Esophagus (tissue), 2 donors: ENCODE data around the gene PLBD2. TPM values are rescaled to one million over a fixed set of nuclear protein-coding genes. Genes with fewer than 3 reads are reported as not detected.

Experiments used
- H3K27ac ChIP-seq, 2 donors: one replicate each; pipeline ENCODE4 v1.5.1; 2013; ENCODE audit warnings: low read depth in 2 of 2, mild to moderate bottlenecking in 2 of 2, inconsistent platforms in 1 of 2, low read length in 1 of 2, moderate library complexity in 1 of 2
- H3K27me3 ChIP-seq, 2 donors: one replicate each; pipeline ENCODE4 v1.6.1; 2013; ENCODE audit warnings: low read length in 2 of 2, control low read depth in 1 of 2, mild to moderate bottlenecking in 1 of 2; ENCODE audit not compliant: insufficient read depth in 2 of 2, control insufficient read depth in 1 of 2
- H3K36me3 ChIP-seq, 2 donors: one replicate each; pipeline ENCODE4 v1.6.1; 2013; ENCODE audit warnings: low read length in 1 of 2; ENCODE audit not compliant: control insufficient read depth in 2 of 2, insufficient read depth in 2 of 2
- H3K4me1 ChIP-seq, 2 donors: one replicate each; pipeline ENCODE4 v1.6.1; 2013; ENCODE audit warnings: low read length in 1 of 2; ENCODE audit not compliant: control insufficient read depth in 2 of 2, insufficient read depth in 2 of 2
- H3K4me3 ChIP-seq, 2 donors: one replicate each; pipeline ENCODE4 v1.5.1; 2013; ENCODE audit warnings: low read length in 2 of 2, mild to moderate bottlenecking in 2 of 2, low read depth in 1 of 2, moderate library complexity in 1 of 2
- H3K9me3 ChIP-seq, 2 donors: one replicate each; pipeline ENCODE4 v1.6.1; 2013; ENCODE audit warnings: mild to moderate bottlenecking in 2 of 2, low read depth in 1 of 2, low read length in 1 of 2, moderate library complexity in 1 of 2; ENCODE audit not compliant: control insufficient read depth in 2 of 2, insufficient read depth in 1 of 2
- WGBS, 2 donors: extraction: QIAGEN DNeasy Blood & Tissue Kit; methylation state at CpG; one replicate each; pipeline ENCODE4 v1.1.7; 2013; 5-methylcytosine and 5-hydroxymethylcytosine counted together
- polyA plus RNA-seq, 2 donors: library from polyadenylated mRNA; stranded (reverse); fragments of 200-250 nt; gene quantifications; one replicate each; pipeline ENCODE4 v1.2.3, GENCODE V29; 2013
- donor health status: healthy with polysubstance abuse.
- donor health status: Bipolar disorder and iron deficiency.

PLBD2 gene
- polyA plus RNA-seq, 2 donors, result 6.5 to 7.2 TPM

GRCh38 chr12:113436993-113437728 lies 78.8 kb downstream of the PLBD2 start:
- Histone ChIP-seq H3K9me3 (no peaks in the 10 kb centered on the region), H3K27me3 (no peaks in the 10 kb centered on the region), H3K4me3 (no peak overlapping the region), H3K36me3 (no peaks in the 10 kb centered on the region), H3K4me1 (no peaks in the 10 kb centered on the region), H3K27ac (no peak overlapping the region)
- 78 to 83% methylated on average over 6 of the region's 6 CpGs for WGBS, 2 donors

- WGBS, 2 donors, result 52 to 67% methylated on average over 8 to 9 of the region's 9 CpGs
- Histone ChIP-seq H3K36me3 (no peaks in the 10 kb centered on the region), H3K27ac (no peak overlapping the region), H3K4me1 (no peaks in the 10 kb centered on the region), H3K27me3 (no peaks in the 10 kb centered on the region), H3K9me3 (no peaks in the 10 kb centered on the region), H3K4me3 (no peak overlapping the region)
Observed at GRCh38 chr12:113437729-113438100, 79.3 kb downstream of the PLBD2 start.

- H3K4me1 ChIP-seq, result no peaks in the 10 kb centered on the region
- H3K36me3 ChIP-seq, result no peaks in the 10 kb centered on the region
- no peak overlapping the region for H3K27ac ChIP-seq
- H3K9me3 ChIP-seq, result no peaks in the 10 kb centered on the region
- WGBS, 2 donors, result 71 to 79% methylated on average over 4 of the region's 4 CpGs
- H3K4me3 ChIP-seq, result no peak overlapping the region
- no peaks in the 10 kb centered on the region for H3K27me3 ChIP-seq
Observed at GRCh38 chr12:113438523-113439300, 80.3 kb downstream of the PLBD2 start.

- Histone ChIP-seq H3K27ac (no peak overlapping the region), H3K27me3 (no peaks in the 10 kb centered on the region), H3K36me3 (no peaks in the 10 kb centered on the region), H3K4me3 (no peak overlapping the region), H3K9me3 (no peaks in the 10 kb centered on the region), H3K4me1 (no peaks in the 10 kb centered on the region)
- 38 to 47% methylated on average over 4 of the region's 4 CpGs for whole genome bisulfite sequencing, 2 donors
Observed at GRCh38 chr12:113439301-113439597, 80.9 kb downstream of the PLBD2 start.

- Histone ChIP-seq H3K27ac (no peak overlapping the region), H3K27me3 (no peaks in the 10 kb centered on the region), H3K4me1 (no peaks in the 10 kb centered on the region), H3K36me3 (no peaks in the 10 kb centered on the region), H3K9me3 (no peaks in the 10 kb centered on the region), H3K4me3 (no peak overlapping the region)
- WGBS, 2 donors, result 27 to 28% methylated on average over 8 of the region's 8 CpGs
Observed at GRCh38 chr12:113439606-113440030, 81.2 kb downstream of the PLBD2 start.

GRCh38 chr12:113440336-113440735 lies 81.9 kb downstream of the PLBD2 start:
- no peaks in the 10 kb centered on the region for H3K36me3 ChIP-seq
- no peaks in the 10 kb centered on the region for H3K9me3 ChIP-seq
- WGBS, 2 donors, result 69% methylated on average over 7 of the region's 7 CpGs
- H3K4me3 ChIP-seq, result no peak overlapping the region
- no peak overlapping the region for H3K27ac ChIP-seq
- no peaks in the 10 kb centered on the region for H3K4me1 ChIP-seq
- no peaks in the 10 kb centered on the region for H3K27me3 ChIP-seq

Other genes starting within 250 kb of the PLBD2 start
- 10 to 100 TPM; 43.4 to 52.7 TPM for gene RASAL1, start 222.8 kb upstream of the PLBD2 start, polyA plus RNA-seq
- gene CFAP73, start 208.9 kb upstream of the PLBD2 start, polyA plus RNA-seq, result under 1 TPM; 0.35 to 0.73 TPM
- 10 to 100 TPM; 34.3 to 49.1 TPM for gene DDX54, start 173.1 kb upstream of the PLBD2 start, polyA plus RNA-seq
- gene RITA1, start 172.9 kb upstream of the PLBD2 start, polyA plus RNA-seq, result 10 to 100 TPM in 1 of 2 donors, 1 to 10 TPM in 1; 6.8 to 14.6 TPM
- gene TPCN1, start 137.1 kb upstream of the PLBD2 start, polyA plus RNA-seq, result 10 to 100 TPM; 30.9 to 57.6 TPM
- 10 to 100 TPM; 17.2 to 19.3 TPM for gene SLC8B1, start 23.5 kb upstream of the PLBD2 start, polyA plus RNA-seq
- gene SDS, start 45.3 kb downstream of the PLBD2 start, polyA plus RNA-seq, result under 1 TPM in 1 of 2 donors, not detected in 1; 0.09 TPM
- 1 to 10 TPM in 1 of 2 donors, under 1 TPM in 1; 0.65 to 1.3 TPM for gene SDSL, start 63.8 kb downstream of the PLBD2 start, polyA plus RNA-seq
- not detected for gene LHX5, start 113.3 kb downstream of the PLBD2 start, polyA plus RNA-seq